Measurements from ENCODE around the gene ABHD12B.
A peak's percentile ranks its signal among the peaks of the same experiment; 100 is the strongest.

ABHD12B gene

DNA sequence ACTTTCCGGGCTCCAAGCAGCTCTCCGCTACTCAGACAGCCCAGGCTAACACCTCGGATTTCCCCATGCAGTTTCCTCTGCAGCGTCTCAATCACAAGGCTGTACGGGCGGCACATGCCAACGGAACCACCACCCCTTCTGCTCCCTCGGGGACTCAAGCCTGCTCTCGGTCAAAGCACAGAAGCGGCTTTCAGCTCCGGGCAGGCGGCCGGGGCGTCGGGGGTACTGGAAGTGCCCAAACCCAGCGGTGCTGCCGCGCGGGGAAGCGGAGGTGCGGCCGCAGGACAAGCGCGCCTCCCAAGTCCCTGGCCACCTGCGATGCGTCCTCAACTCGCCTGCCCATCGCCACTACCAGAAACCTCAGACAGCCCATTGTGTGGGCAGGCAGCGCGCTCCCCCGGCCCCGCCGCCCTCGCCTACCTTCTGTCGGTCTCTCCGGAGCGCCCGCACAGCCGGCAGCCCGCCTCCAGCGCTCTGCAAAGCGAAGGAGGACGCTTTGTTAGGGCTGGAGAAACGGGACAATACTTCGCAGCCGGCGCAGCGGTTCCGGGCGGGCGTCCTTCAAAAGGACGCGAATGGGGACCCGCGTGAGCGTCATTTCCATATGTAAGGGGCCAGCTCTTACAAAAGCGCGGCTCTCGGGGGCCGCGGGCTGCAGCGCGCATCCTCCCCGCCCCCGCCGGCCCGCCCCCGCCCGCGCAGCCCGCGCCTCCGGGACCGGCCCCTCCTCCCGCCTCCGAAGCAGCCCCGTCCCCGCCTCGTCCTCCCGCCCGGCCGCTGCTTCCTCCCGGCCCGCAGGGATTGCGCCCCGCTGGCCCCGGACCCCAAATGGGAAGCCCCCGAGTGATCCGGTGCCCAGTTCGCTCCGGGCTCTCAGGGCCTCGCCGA lies 41.6 kb upstream of the ABHD12B start:
- DNase-seq (ENCODE audit: low spot score) = peak; percentile 66
- Histone ChIP-seq H3K27ac (ENCODE audit: poor library complexity, severe bottlenecking) (peak overlapping the region; percentile 49), H3K9me3 (ENCODE audit: severe bottlenecking) (no peaks in the 10 kb centered on the region), H3K4me1 (ENCODE audit: insufficient read depth, poor library complexity, severe bottlenecking) (peaks cover 4% of the 10 kb centered on the region), H3K36me3 (ENCODE audit: low read depth) (no peaks in the 10 kb centered on the region), H3K27me3 (ENCODE audit: insufficient read depth, poor library complexity, severe bottlenecking) (no peaks in the 10 kb centered on the region), H3K4me3 (ENCODE audit: severe bottlenecking) (peak overlapping the region; percentile 99)
- TF ChIP-seq, protein P1, sequence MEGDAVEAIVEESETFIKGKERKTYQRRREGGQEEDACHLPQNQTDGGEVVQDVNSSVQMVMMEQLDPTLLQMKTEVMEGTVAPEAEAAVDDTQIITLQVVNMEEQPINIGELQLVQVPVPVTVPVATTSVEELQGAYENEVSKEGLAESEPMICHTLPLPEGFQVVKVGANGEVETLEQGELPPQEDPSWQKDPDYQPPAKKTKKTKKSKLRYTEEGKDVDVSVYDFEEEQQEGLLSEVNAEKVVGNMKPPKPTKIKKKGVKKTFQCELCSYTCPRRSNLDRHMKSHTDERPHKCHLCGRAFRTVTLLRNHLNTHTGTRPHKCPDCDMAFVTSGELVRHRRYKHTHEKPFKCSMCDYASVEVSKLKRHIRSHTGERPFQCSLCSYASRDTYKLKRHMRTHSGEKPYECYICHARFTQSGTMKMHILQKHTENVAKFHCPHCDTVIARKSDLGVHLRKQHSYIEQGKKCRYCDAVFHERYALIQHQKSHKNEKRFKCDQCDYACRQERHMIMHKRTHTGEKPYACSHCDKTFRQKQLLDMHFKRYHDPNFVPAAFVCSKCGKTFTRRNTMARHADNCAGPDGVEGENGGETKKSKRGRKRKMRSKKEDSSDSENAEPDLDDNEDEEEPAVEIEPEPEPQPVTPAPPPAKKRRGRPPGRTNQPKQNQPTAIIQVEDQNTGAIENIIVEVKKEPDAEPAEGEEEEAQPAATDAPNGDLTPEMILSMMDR (IDR thresholded peaks at IDR 0.05; ENCODE audit: poor library complexity, severe bottlenecking) = no peak
- peak; percentile 53 for ATAC-seq (ENCODE audit: low read depth)

DNA sequence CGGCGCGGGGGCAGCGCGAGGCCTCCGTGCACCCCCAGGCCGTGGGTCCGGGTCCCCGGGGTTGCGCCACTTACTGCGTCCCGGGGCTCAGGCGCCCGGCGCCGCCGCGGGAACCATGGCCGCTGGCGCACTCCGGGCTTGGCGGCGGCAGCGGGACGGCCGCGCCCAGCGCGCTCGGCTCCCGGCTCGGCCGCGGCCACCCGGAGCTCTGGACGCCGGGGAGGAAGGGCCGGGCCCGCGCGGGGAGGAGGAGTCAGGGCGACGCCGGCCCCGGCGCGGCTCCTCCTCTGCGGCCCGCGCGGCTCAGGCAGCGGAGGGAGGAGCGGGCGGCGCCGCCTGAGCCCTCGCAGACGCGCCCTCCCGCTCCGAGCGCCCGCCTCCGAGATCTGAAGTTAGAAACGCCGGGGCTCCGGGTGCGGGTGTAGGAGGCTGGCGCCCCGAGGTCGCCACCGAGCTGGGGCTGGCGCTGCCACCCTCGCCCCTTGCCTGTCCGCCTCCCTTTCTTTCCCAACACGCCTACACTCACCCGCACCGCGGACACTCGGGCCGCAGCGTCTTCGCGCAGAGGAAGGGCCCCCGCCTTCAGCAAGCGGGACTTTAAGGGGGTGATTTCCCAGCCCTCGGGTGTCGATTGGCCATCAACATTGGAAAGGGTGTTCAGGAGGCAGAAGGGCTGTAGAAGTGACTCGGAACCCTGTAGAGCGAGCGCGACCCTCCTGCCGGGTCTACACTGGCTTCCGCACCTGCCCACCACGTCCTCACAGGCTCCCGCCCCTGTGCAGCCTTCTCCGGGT lies 40.7 kb upstream of the ABHD12B start, which contains the start of gene NIN:
TSS of gene NIN (minus strand) at position 231 of the 794 bp plus-strand sequence. CDS start 9,106 bp downstream, outside the sequence.
- TF ChIP-seq, protein P1 (IDR thresholded peaks at IDR 0.05; ENCODE audit: poor library complexity, severe bottlenecking) = no peak
- peak; percentile 75 for DNase-seq (ENCODE audit: low spot score)
- no peaks in the 10 kb centered on the region for H3K27me3 ChIP-seq (ENCODE audit: insufficient read depth, poor library complexity, severe bottlenecking)
- peak within 1 kb of the TSS; percentile 99 for H3K4me3 ChIP-seq (ENCODE audit: severe bottlenecking)
- peak; percentile 94 for ATAC-seq (ENCODE audit: low read depth)
- H3K4me1 ChIP-seq (ENCODE audit: insufficient read depth, poor library complexity, severe bottlenecking) = peaks cover 4% of the 10 kb centered on the region
- peak within 1 kb of the TSS; percentile 49 for H3K27ac ChIP-seq (ENCODE audit: poor library complexity, severe bottlenecking)
- H3K9me3 ChIP-seq (ENCODE audit: severe bottlenecking) = no peaks in the 10 kb centered on the region
- H3K36me3 ChIP-seq (ENCODE audit: low read depth) = no peaks in the 10 kb centered on the region

DNA sequence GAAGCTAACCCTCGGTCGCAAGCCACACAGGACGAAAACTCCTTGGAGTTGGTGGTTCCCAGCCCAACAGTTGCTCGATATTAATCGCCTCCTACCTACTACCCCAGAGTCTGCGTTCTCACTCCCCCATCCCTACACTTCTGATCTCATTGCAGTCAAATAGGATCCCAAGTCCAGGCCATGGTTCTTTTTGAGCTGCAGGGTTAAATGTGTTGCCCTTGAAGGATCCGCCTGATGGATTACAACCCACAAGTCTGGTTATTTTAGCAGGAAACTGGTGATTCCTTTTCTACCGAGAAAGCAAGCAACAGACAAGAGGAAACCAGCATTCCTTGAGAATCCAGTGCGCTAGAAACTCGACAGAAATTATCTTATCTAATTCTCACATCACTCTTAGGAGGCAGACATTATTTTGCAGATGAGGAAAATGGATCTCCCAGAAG lies 40.1 kb upstream of the ABHD12B start:
- Histone ChIP-seq H3K27me3 (ENCODE audit: insufficient read depth, poor library complexity, severe bottlenecking) (no peaks in the 10 kb centered on the region), H3K9me3 (ENCODE audit: severe bottlenecking) (no peaks in the 10 kb centered on the region), H3K4me3 (ENCODE audit: severe bottlenecking) (peak overlapping the region; percentile 99), H3K36me3 (ENCODE audit: low read depth) (no peaks in the 10 kb centered on the region), H3K4me1 (ENCODE audit: insufficient read depth, poor library complexity, severe bottlenecking) (peaks cover 4% of the 10 kb centered on the region), H3K27ac (ENCODE audit: poor library complexity, severe bottlenecking) (no peak overlapping the region)
- no peak; the same call in 2 of the 3 replicates for ATAC-seq (ENCODE audit: low read depth)
- TF ChIP-seq, protein P1 (IDR thresholded peaks at IDR 0.05; ENCODE audit: poor library complexity, severe bottlenecking) = no peak
- no peak for DNase-seq (ENCODE audit: low spot score)

DNA sequence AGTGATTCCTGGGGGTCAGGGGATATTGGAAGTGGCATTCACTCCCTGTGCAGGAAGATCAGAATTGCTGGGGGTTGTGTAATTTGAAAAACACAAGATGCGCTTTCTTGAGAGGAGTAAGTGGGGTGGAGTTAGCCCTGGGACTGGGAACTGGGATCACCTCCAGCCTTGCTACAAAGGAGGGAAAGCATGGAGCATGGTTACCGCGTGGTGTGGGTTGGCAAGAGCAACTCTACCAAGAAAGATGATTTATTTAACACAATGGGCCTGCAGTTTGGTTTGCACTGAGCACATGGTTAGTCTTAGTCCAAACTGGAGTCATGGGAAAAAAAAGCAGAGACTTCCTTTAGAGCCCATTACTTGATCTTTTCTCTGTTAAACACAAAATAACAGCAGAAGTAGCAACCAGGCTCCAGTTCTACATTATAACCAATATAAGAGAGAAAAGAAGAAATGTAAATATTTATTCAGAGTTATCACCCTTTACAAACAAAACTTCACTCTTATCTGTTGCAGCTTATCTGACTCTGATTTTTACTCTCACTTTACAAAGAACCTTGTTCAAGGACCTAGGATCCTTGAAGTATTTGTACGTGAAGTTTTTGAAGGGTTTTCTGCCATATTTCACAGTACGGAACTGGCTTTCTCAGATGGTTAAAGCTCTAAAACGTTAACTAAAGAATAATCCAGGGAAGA lies 38.8 kb upstream of the ABHD12B start:
- DNase-seq (ENCODE audit: low spot score) (no peak), ATAC-seq (ENCODE audit: low read depth) (no peak)
- no peaks in the 10 kb centered on the region for H3K9me3 ChIP-seq (ENCODE audit: severe bottlenecking)
- no peaks in the 10 kb centered on the region for H3K27me3 ChIP-seq (ENCODE audit: insufficient read depth, poor library complexity, severe bottlenecking)
- peaks cover 4% of the 10 kb centered on the region for H3K4me1 ChIP-seq (ENCODE audit: insufficient read depth, poor library complexity, severe bottlenecking)
- no peaks in the 10 kb centered on the region for H3K36me3 ChIP-seq (ENCODE audit: low read depth)
- TF ChIP-seq, protein P1 (IDR thresholded peaks at IDR 0.05; ENCODE audit: poor library complexity, severe bottlenecking) = no peak
- H3K27ac ChIP-seq (ENCODE audit: poor library complexity, severe bottlenecking) = no peak overlapping the region
- no peak overlapping the region for H3K4me3 ChIP-seq (ENCODE audit: severe bottlenecking)

Measured in RWPE2 (cell line).